OCI-LY3 (cell line): ENCODE measurements around the gene TPSG1.

ENCODE experiments used
- H2AFZ ChIP-seq: fragments of 200-600, 300-600 bp; shearing (Covaris generic); 2 replicates; pipeline ENCODE4 v1.6.0; 2014; ENCODE audit warnings: antibody characterized with exemption, low read depth, low read length
- H3K27ac ChIP-seq: fragments of 200-600, 300-600 bp; sonication (generic); 2 replicates; pipeline ENCODE4 v1.5.1; 2014; ENCODE audit warnings: mild to moderate bottlenecking, low read length, moderate library complexity, mixed read lengths
- H3K27me3 ChIP-seq: fragments of 200-600, 300-600 bp; sonication (generic); 2 replicates; pipeline ENCODE4 v1.6.1; 2014; ENCODE audit warnings: low read depth, low read length, mixed read lengths
- H3K36me3 ChIP-seq: fragments of 200-600, 300-600 bp; sonication (generic); replicated peaks from 2 replicates; pipeline ENCODE3; 2014; ENCODE audit warnings: low read depth, low read length, mixed read lengths
- H3K4me1 ChIP-seq: fragments of 300-600, 200-600 bp; sonication (generic); 2 replicates; pipeline ENCODE4 v1.6.1; 2014; ENCODE audit warnings: low read length, mixed read lengths
- H3K4me2 ChIP-seq: fragments of 200-600, 300-600 bp; sonication (generic); 2 replicates; pipeline ENCODE4 v1.6.1; 2014; ENCODE audit warnings: low read length, mixed read lengths
- H3K4me3 ChIP-seq: fragments of 300-600, 200-600 bp; sonication (generic); 2 replicates; pipeline ENCODE4 v1.5.1; 2014; ENCODE audit warnings: antibody characterized with exemption, mild to moderate bottlenecking, low read length, moderate library complexity
- H3K79me2 ChIP-seq: fragments of 300-600, 200-600 bp; shearing (Covaris generic); 2 replicates; pipeline ENCODE4 v1.6.1; 2014; ENCODE audit warnings: mild to moderate bottlenecking, low read length, mixed read lengths
- H3K9ac ChIP-seq: fragments of 300-600, 200-600 bp; shearing (Covaris generic); 2 replicates; pipeline ENCODE4 v1.6.0; 2014; ENCODE audit warnings: mild to moderate bottlenecking, low read length, moderate library complexity
- H3K9me3 ChIP-seq: fragments of 200-600, 300-600 bp; shearing (Covaris generic); 2 replicates; pipeline ENCODE4 v1.6.1; 2014; ENCODE audit warnings: low read length, mixed read lengths; ENCODE audit not compliant: insufficient read depth
- H4K20me1 ChIP-seq: fragments of 200-600, 300-600 bp; sonication (generic); 2 replicates; pipeline ENCODE4 v1.6.1; 2016; ENCODE audit warnings: low read length, mixed read lengths; ENCODE audit not compliant: insufficient read depth
- CTCF ChIP-seq: fragments of 200-600, 300-600 bp; sonication (generic); IDR thresholded peaks from 2 replicates; pipeline ENCODE4 v1.5.1; 2014; ENCODE audit warnings: antibody characterized with exemption, low read length, low read depth
- EZH2phosphoT487 ChIP-seq: fragments of 200-600 bp; shearing (Covaris generic); IDR thresholded peaks from 2 replicates; pipeline ENCODE4 v1.6.1; 2018; ENCODE audit warnings: antibody characterized with exemption, mixed run types, low read depth

TPSG1 gene

GRCh38 chr16:1198194-1198593 is 26.9 kb downstream of the TPSG1 start:
- H4K20me1 ChIP-seq = 0 out of 2 replicates have a peak, but pooled peaks cover 3% of the 10 kb centered on the region
- TF ChIP-seq CTCF (no peak), EZH2phosphoT487 (no peak)
- H2AFZ ChIP-seq = no peak overlapping the region
- no peaks in the 10 kb centered on the region for H3K27me3 ChIP-seq
- no peak overlapping the region for H3K9ac ChIP-seq
- no peak overlapping the region for H3K27ac ChIP-seq
- H3K4me2 ChIP-seq = no peak overlapping the region
- no peaks in the 10 kb centered on the region for H3K9me3 ChIP-seq
- H3K4me1 ChIP-seq = no peaks in the 10 kb centered on the region
- H3K36me3 ChIP-seq = no peaks in the 10 kb centered on the region
- no peaks in the 10 kb centered on the region for H3K79me2 ChIP-seq
- H3K4me3 ChIP-seq = no peak overlapping the region

- no peak overlapping the region for H3K4me2 ChIP-seq
Observed at GRCh38 chr16:1197237-1197866, 27.7 kb downstream of the TPSG1 start.

GRCh38 chr16:1196494-1196893 is 28.6 kb downstream of the TPSG1 start:
- Histone ChIP-seq H3K27me3 (no peaks in the 10 kb centered on the region), H4K20me1 (0 out of 2 replicates have a peak, but pooled peaks cover 3% of the 10 kb centered on the region), H3K36me3 (no peaks in the 10 kb centered on the region), H3K9me3 (no peaks in the 10 kb centered on the region), H3K4me1 (no peaks in the 10 kb centered on the region), H3K4me3 (no peak overlapping the region), H3K27ac (no peak overlapping the region), H3K9ac (no peak overlapping the region), H3K79me2 (no peaks in the 10 kb centered on the region), H2AFZ (no peak overlapping the region), H3K4me2 (no peak overlapping the region)
- TF ChIP-seq EZH2phosphoT487 (no peak), CTCF (no peak)

More at GRCh38 chr16:1197237-1197866, 27.7 kb downstream of the TPSG1 start:
- TF ChIP-seq EZH2phosphoT487 (no peak), CTCF (no peak)
- no peak overlapping the region for H3K9ac ChIP-seq
- H3K79me2 ChIP-seq = no peaks in the 10 kb centered on the region
- no peak overlapping the region for H3K4me3 ChIP-seq
- H3K36me3 ChIP-seq = no peaks in the 10 kb centered on the region
- no peak overlapping the region for H2AFZ ChIP-seq
- 0 out of 2 replicates have a peak, but pooled peaks cover 3% of the 10 kb centered on the region for H4K20me1 ChIP-seq
- no peak overlapping the region for H3K27ac ChIP-seq
- no peaks in the 10 kb centered on the region for H3K9me3 ChIP-seq
- H3K4me1 ChIP-seq = no peaks in the 10 kb centered on the region
- no peaks in the 10 kb centered on the region for H3K27me3 ChIP-seq

- Histone ChIP-seq H2AFZ (no peak overlapping the region), H4K20me1 (0 out of 2 replicates have a peak, but pooled peaks cover 3% of the 10 kb centered on the region), H3K4me2 (no peak overlapping the region), H3K79me2 (no peaks in the 10 kb centered on the region), H3K36me3 (no peaks in the 10 kb centered on the region), H3K27me3 (no peaks in the 10 kb centered on the region), H3K4me1 (no peaks in the 10 kb centered on the region), H3K4me3 (no peak overlapping the region), H3K9ac (no peak overlapping the region), H3K9me3 (no peaks in the 10 kb centered on the region), H3K27ac (no peak overlapping the region)
- TF ChIP-seq CTCF (no peak), EZH2phosphoT487 (no peak)
Observed at GRCh38 chr16:1195393-1195666, 29.7 kb downstream of the TPSG1 start.
